MM.1S (cell line): ENCODE data around the gene CHST6.
"Not testable (repeated sequence)": the region's sequence is repeated elsewhere in the genome, so short reads cannot be mapped to it uniquely, and the experiment has no call there.

Source experiments
- DNase-seq: peaks from one replicate; pipeline ENCODE4 v3.0.0-alpha.2; 2015
- H2AFZ ChIP-seq: fragments of 300-600 bp; sonication (generic); 2 replicates; pipeline ENCODE4 v1.6.0; 2016; ENCODE audit warnings: antibody characterized with exemption, low read length
- H3F3A ChIP-seq: fragments of 300-600 bp; sonication (generic); 2 replicates; pipeline ENCODE4 v1.6.1; 2016; ENCODE audit warnings: mild to moderate bottlenecking, antibody characterized with exemption, low read length, moderate library complexity, mixed read lengths; ENCODE audit not compliant: insufficient read depth
- H3K27ac ChIP-seq: fragments of 300-600 bp; sonication (generic); 2 replicates; pipeline ENCODE4 v1.5.1; 2016; ENCODE audit warnings: mild to moderate bottlenecking, low read length
- H3K27me3 ChIP-seq: fragments of 300-600 bp; sonication (generic); replicated peaks from 2 replicates; pipeline ENCODE4 v1.6.0; 2016; ENCODE audit warnings: low read length; ENCODE audit not compliant: insufficient read depth
- H3K36me3 ChIP-seq: fragments of 300-600 bp; sonication (generic); replicated peaks from 2 replicates; pipeline ENCODE4 v1.6.1; 2016; ENCODE audit warnings: mild to moderate bottlenecking, low read length, mixed read lengths; ENCODE audit not compliant: insufficient read depth
- H3K4me1 ChIP-seq: fragments of 300-600 bp; sonication (generic); 2 replicates; pipeline ENCODE4 v1.6.1; 2016; ENCODE audit warnings: low read length, mixed read lengths
- H3K4me2 ChIP-seq: fragments of 300-600 bp; sonication (generic); 2 replicates; pipeline ENCODE4 v1.6.0; 2016; ENCODE audit warnings: low read depth, low read length
- H3K4me3 ChIP-seq: fragments of 300-600 bp; sonication (generic); 2 replicates; pipeline ENCODE4 v1.5.1; 2016; ENCODE audit warnings: low read length, mixed read lengths
- H3K79me2 ChIP-seq: fragments of 300-600 bp; sonication (generic); 2 replicates; pipeline ENCODE4 v1.6.1; 2016; ENCODE audit warnings: mixed run types, low read length, mixed read lengths
- H3K9ac ChIP-seq: fragments of 300-600 bp; sonication (generic); 2 replicates; pipeline ENCODE4 v1.6.1; 2016; ENCODE audit warnings: low read length, mixed read lengths
- H3K9me2 ChIP-seq: fragments of 300-600 bp; sonication (generic); replicated peaks from 2 replicates; pipeline ENCODE4 v1.6.1; 2016; ENCODE audit warnings: mild to moderate bottlenecking, low read length, mixed read lengths; ENCODE audit not compliant: insufficient read depth
- H3K9me3 ChIP-seq: fragments of 300-600 bp; sonication (generic); replicated peaks from 2 replicates; pipeline ENCODE4 v1.6.1; 2016; ENCODE audit warnings: mild to moderate bottlenecking, low read length, mixed read lengths; ENCODE audit not compliant: insufficient read depth
- H4K20me1 ChIP-seq: fragments of 300-600 bp; sonication (generic); 2 replicates; pipeline ENCODE4 v1.6.1; 2016; ENCODE audit warnings: mild to moderate bottlenecking, low read length, moderate library complexity, mixed read lengths; ENCODE audit not compliant: insufficient read depth
- CTCF ChIP-seq: fragments of 300-600 bp; sonication (generic); IDR thresholded peaks from 2 replicates; pipeline ENCODE4 v1.5.1; 2016; ENCODE audit warnings: antibody characterized with exemption, low read length, mixed read lengths
- EZH2 ChIP-seq: fragments of 300-600 bp; sonication (generic); optimal IDR thresholded peaks from 2 replicates; pipeline ENCODE3; 2017; ENCODE audit warnings: low read depth, mild to moderate bottlenecking, antibody characterized with exemption, low read length, mixed read lengths
- EZH2phosphoT487 ChIP-seq: fragments of 300-600 bp; sonication (generic); IDR thresholded peaks from 2 replicates; pipeline ENCODE4 v1.6.1; 2018; ENCODE audit warnings: antibody characterized with exemption, low read length

Gene CHST6

DNA sequence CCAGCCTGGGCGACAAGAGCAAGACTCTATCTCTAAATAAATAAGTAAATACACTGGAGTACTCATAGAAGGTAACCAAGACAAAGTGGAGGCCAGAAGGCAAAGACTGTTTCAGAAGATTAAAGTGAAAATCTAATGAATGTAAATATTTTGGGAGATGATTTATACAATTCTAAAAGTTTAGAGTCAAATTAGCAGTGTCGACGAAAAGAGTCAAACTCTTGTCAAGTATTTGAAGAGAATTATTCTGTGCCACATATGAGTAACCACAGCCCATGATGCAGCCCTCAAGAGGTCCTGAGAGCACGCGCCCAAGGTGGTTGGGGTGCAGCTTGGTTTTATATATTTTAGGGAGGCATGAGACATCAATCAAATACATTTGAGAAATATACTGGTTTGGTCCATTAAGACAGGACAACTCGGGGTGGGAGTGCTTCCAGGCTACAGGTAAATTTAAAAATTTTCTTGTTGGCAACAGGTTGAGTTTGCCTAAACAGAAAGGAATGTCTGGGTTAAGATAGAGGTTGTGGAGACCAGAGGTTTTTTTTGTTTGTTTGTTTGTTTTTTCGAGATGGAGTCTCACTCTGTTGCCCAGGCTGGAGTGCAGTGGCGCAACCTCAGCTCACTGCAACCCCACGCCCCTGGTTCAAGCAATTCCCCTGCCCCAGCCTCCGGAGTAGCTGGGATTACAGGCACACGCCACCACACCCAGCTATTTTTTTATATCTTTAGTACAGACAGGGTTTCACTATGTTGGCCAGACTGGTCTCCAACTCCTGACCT lies 65.4 kb downstream of the CHST6 start:
- no peaks in the 10 kb centered on the region for H3K9me3 ChIP-seq
- H3F3A ChIP-seq: peaks cover 5% of the 10 kb centered on the region; the same call in 1 of the 2 replicates
- H3K9me2 ChIP-seq: no peaks in the 10 kb centered on the region
- no peak overlapping the region for H2AFZ ChIP-seq
- no peaks in the 10 kb centered on the region for H4K20me1 ChIP-seq
- no peak overlapping the region for H3K4me3 ChIP-seq
- H3K79me2 ChIP-seq: peaks cover 9% of the 10 kb centered on the region
- DNase-seq: no peak
- no peaks in the 10 kb centered on the region for H3K27me3 ChIP-seq
- H3K4me2 ChIP-seq: no peak overlapping the region
- TF ChIP-seq EZH2 (no peak), CTCF (no peak), EZH2phosphoT487 (no peak)
- H3K4me1 ChIP-seq: no peaks in the 10 kb centered on the region
- no peak overlapping the region for H3K9ac ChIP-seq
- no peak overlapping the region for H3K27ac ChIP-seq
- no peaks in the 10 kb centered on the region for H3K36me3 ChIP-seq

DNA sequence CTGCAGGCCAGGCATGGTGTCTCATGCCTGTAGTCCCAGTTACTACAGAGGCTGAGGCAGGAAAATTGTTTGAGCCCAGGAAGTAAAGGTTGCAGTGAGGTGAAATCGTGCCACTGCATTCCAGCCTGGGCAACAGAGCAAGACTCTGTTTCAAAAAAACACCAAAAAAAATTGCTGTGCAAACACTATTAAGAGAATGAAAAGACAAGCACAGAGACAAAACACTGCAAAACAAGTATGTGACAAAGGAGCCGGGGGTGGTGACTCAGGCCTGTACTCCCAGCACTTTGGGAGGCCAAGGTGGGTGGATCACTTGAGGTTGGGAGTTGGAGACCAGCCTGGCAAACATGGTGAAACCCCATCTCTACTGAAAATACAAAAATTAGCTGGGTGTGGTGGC lies 68.7 kb downstream of the CHST6 start:
- H3K27ac ChIP-seq, H3K4me2 ChIP-seq, H3K4me1 ChIP-seq, H3K36me3 ChIP-seq, H3K9me3 ChIP-seq, H3K9ac ChIP-seq, DNase-seq, H4K20me1 ChIP-seq, H3K27me3 ChIP-seq, H2AFZ ChIP-seq, H3F3A ChIP-seq, H3K9me2 ChIP-seq, H3K4me3 ChIP-seq, H3K79me2 ChIP-seq: not testable (repeated sequence)

DNA sequence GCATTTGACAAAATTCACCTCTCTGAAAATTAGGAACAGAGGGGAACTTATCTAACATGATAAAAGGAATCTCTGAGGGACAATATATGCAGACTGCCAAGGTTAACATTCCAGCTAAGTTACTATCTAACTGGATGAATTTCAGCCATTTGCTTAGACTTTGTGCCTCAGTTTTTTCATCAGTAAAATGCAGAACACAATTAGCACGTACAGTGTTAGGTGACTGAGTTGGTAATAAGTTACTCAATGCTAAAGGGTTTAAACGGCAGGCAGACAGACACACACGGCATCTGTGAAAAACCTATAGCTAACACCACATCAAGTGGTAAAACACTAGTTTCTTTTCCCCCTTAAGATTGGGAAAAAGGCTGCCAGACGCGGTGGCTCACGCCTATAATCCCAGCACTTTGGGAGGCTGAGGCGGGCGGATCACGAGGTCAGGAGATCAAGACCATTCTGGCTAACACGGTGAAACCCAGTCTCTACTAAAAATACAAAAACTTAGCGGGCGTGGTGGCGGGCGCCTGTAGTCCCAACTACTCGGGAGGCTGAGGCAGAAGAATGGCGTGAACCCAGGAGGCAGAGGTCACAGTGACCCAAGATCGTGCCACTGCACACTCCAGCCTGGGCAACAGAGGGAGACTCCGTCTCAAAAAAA lies 71.0 kb downstream of the CHST6 start:
- H3K4me3 ChIP-seq, H3K9ac ChIP-seq, H3F3A ChIP-seq, H3K9me3 ChIP-seq, H3K4me2 ChIP-seq, H3K36me3 ChIP-seq, H3K4me1 ChIP-seq, H3K79me2 ChIP-seq, DNase-seq, H3K9me2 ChIP-seq, H2AFZ ChIP-seq, H3K27me3 ChIP-seq, H4K20me1 ChIP-seq, H3K27ac ChIP-seq: not testable (repeated sequence)

DNA sequence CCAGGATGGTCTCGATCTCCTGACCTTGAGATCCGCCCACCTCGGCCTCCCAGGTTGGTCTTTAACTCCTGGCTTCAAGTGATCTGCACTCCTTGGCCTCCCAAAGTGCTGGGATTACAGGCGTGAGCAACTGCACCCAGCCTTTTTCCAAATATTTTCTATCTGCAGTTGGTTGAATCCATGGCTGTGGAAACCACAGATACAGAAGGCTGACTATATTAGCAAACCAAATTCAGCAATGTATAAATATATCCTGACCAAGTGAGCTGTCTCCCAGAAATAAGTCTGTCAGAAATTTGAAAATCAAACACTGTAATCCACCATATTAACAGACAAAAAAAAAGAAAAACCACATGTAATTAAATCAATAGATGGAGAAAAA lies 71.5 kb downstream of the CHST6 start:
- H4K20me1 ChIP-seq: no peaks in the 10 kb centered on the region
- no peaks in the 10 kb centered on the region for H3K36me3 ChIP-seq
- no peak for DNase-seq
- no peaks in the 10 kb centered on the region for H3K27me3 ChIP-seq
- H3K4me2 ChIP-seq: no peak overlapping the region
- H3K27ac ChIP-seq: no peak overlapping the region
- no peaks in the 10 kb centered on the region for H3K9me2 ChIP-seq
- H3K79me2 ChIP-seq: no peaks in the 10 kb centered on the region
- H2AFZ ChIP-seq: no peak overlapping the region
- H3K9me3 ChIP-seq: no peaks in the 10 kb centered on the region
- no peaks in the 10 kb centered on the region for H3K4me1 ChIP-seq
- no peak overlapping the region for H3K9ac ChIP-seq
- TF ChIP-seq EZH2phosphoT487 (no peak), CTCF (no peak), EZH2 (no peak)
- no peaks in the 10 kb centered on the region for H3F3A ChIP-seq
- H3K4me3 ChIP-seq: no peak overlapping the region
